HL-60/S4 treated with retinoic acid at 250 ng/mL for 4 days and 3 days (cell line): Measurements from ENCODE around the gene TNFRSF1A.
"Not testable (repeated sequence)": the region's sequence is repeated elsewhere in the genome, so short reads cannot be mapped to it uniquely, and the experiment has no call there.

Experiments
- in situ Hi-C: fragments of 300-500 bp; cut with MboI; formaldehyde crosslinking; loops from 2 replicates; pipeline ENCODE4 v1.7.0; 2022; ENCODE audit warnings: low sequenced_read_pairs

The TNFRSF1A gene

GRCh38 chr12:6338536-6338935, 3.3 kb downstream of the TNFRSF1A start:
- in situ Hi-C loops, result not testable (repeated sequence)

GRCh38 chr12:6337958-6338433, 3.9 kb downstream of the TNFRSF1A start:
- in situ Hi-C loops, result no loop called here

GRCh38 chr12:6336889-6337853, 4.7 kb downstream of the TNFRSF1A start:
- in situ Hi-C loops, result no loop called here

GRCh38 chr12:6336079-6336888, 5.6 kb downstream of the TNFRSF1A start:
- in situ Hi-C loops, result no loop called here

GRCh38 chr12:6335451-6336078, 6.3 kb downstream of the TNFRSF1A start:
- in situ Hi-C loops, result no loop called here

- in situ Hi-C loops, result no loop called here
Observed at GRCh38 chr12:6334940-6335450, 6.9 kb downstream of the TNFRSF1A start.

- in situ Hi-C loops, result no loop called here
Observed at GRCh38 chr12:6334359-6334758, 7.5 kb downstream of the TNFRSF1A start.

- in situ Hi-C loops, result no loop called here
Observed at GRCh38 chr12:6333566-6333965, 8.3 kb downstream of the TNFRSF1A start.

- in situ Hi-C loops, result no loop called here
Observed at GRCh38 chr12:6333029-6333428, 8.8 kb downstream of the TNFRSF1A start.

GRCh38 chr12:6332459-6332858, 9.4 kb downstream of the TNFRSF1A start:
- in situ Hi-C loops, result no loop called here

GRCh38 chr12:6330999-6331714, 10.7 kb downstream of the TNFRSF1A start:
- in situ Hi-C loops, result no loop called here

GRCh38 chr12:6330192-6330591, 11.7 kb downstream of the TNFRSF1A start:
- in situ Hi-C loops, result no loop called here

GRCh38 chr12:6329703-6330064, 12.2 kb downstream of the TNFRSF1A start:
- in situ Hi-C loops, result no loop called here

GRCh38 chr12:6328945-6329702, 12.8 kb downstream of the TNFRSF1A start:
- in situ Hi-C loops, result no loop called here

- in situ Hi-C loops, result no loop called here
Observed at GRCh38 chr12:6328045-6328779, 13.7 kb downstream of the TNFRSF1A start.

GRCh38 chr12:6327229-6328041, 14.4 kb downstream of the TNFRSF1A start:
- in situ Hi-C loops, result no loop called here

- in situ Hi-C loops, result no loop called here
Observed at GRCh38 chr12:6326316-6327228, 15.3 kb downstream of the TNFRSF1A start.
